GM12891 (cell line): ENCODE measurements around the gene ZNF618.

ENCODE experiments used
- POLR2A ChIP-seq: IDR thresholded peaks from 2 replicates; pipeline ENCODE4 v1.6.1; 2011; ENCODE audit warnings: low read depth, low read length, control low read depth
- POU2F2 ChIP-seq: IDR thresholded peaks from 2 replicates; pipeline ENCODE4 v1.6.1; 2011; ENCODE audit warnings: low read depth, mild to moderate bottlenecking, control low read depth, low read length, moderate library complexity
- SPI1 ChIP-seq: IDR thresholded peaks from 2 replicates; pipeline ENCODE4 v1.6.1; 2011; ENCODE audit warnings: low read depth, low read length, control low read depth
- TAF1 ChIP-seq: IDR thresholded peaks from 2 replicates; pipeline ENCODE4 v1.6.1; 2011; ENCODE audit warnings: low read depth, low read length, control low read depth

- TF ChIP-seq POLR2A (no peak), TAF1 (no peak), POU2F2 (no peak), SPI1 (no peak)
These were observed 73.5 kb downstream of the ZNF618 start for GRCh38 chr9:113949571-113950078.
